ENCODE measurements around the gene NIF3L1. TPM values are rescaled to one million over a fixed set of nuclear protein-coding genes. Genes with fewer than 3 reads are reported as not detected.
A peak's percentile ranks its signal among the peaks of the same experiment; 100 is the strongest.

The NIF3L1 gene, protein sequence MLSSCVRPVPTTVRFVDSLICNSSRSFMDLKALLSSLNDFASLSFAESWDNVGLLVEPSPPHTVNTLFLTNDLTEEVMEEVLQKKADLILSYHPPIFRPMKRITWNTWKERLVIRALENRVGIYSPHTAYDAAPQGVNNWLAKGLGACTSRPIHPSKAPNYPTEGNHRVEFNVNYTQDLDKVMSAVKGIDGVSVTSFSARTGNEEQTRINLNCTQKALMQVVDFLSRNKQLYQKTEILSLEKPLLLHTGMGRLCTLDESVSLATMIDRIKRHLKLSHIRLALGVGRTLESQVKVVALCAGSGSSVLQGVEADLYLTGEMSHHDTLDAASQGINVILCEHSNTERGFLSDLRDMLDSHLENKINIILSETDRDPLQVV
- 52.0 and 72.3 TPM in 2 replicates for total RNA-seq (2011; cell fraction: chromatin; rRNA removed; ENCODE audit: low replicate concordance)
- 31.5 and 34.9 TPM in 2 replicates for total RNA-seq (2011; cell fraction: nucleolus; rRNA removed)
- total RNA-seq (2011; cell fraction: nucleoplasm; rRNA removed): 40.0 TPM in 2 replicates
- total RNA-seq (2014; rRNA removed) (26.7 and 29.4 TPM in 2 replicates), total RNA-seq (2014; rRNA removed; fragmentation: Illumina TruSeq; extraction: Trizol) (44.7 and 45.6 TPM in 2 replicates), total RNA-seq (2015; rRNA removed; fragmentation: Illumina TruSeq; extraction: Trizol) (42.1 and 44.0 TPM in 2 replicates), total RNA-seq (2021) (28.1 and 33.3 TPM in 2 replicates), polyA plus RNA-seq (2011; rRNA removed) (89.5 and 90.8 TPM in 2 replicates), polyA plus RNA-seq (2014; fragmentation: Illumina TruSeq; extraction: Trizol) (51.2 and 64.4 TPM in 2 replicates), polyA plus RNA-seq (2014; fragmentation: Nextera tagmentation; extraction: Ambion mirVana) (10 to 100 TPM; 79.3 to 80.0 TPM), polyA plus RNA-seq (2014; rRNA removed) (44.5 and 50.5 TPM in 2 replicates), polyA minus RNA-seq (2011; rRNA and poly(A)+ RNA removed) (88.6 and 112 TPM in 2 replicates), Bru-seq, nascent RNA (percentile 78 among the genes with signal in this experiment), BruChase-seq, experiment 1, labeled RNA remaining after a 2-hour chase (percentile 76 among the genes with signal in this experiment), BruChase-seq, experiment 2, labeled RNA remaining after a 6-hour chase (percentile 79 among the genes with signal in this experiment)
- 61.1 and 98.7 TPM in 2 replicates for polyA plus RNA-seq (2011; cell fraction: cytosol; rRNA removed)
- polyA plus RNA-seq (2011; cell fraction: nucleus; rRNA removed): 59.1 and 86.3 TPM in 2 replicates
- polyA plus RNA-seq (2012): 24.6 and 28.1 TPM in 2 replicates
- 16.1 and 27.1 TPM in 2 replicates for polyA minus RNA-seq (2011; cell fraction: cytosol; rRNA and poly(A)+ RNA removed)
- polyA minus RNA-seq (2011; cell fraction: nucleus; rRNA and poly(A)+ RNA removed): 18.6 and 35.0 TPM in 2 replicates
- long read RNA-seq, experiment 1, transcript NIF3L1-201 (7 exons, 1,626 nt): minor isoform, 7 of 68 reads
- long read RNA-seq, experiment 1, transcript NIF3L1-202 (7 exons, 1,680 nt): major isoform, 14 of 68 reads
- long read RNA-seq, experiment 1, partial matches to known transcripts: 15 of 68 reads
- long read RNA-seq, experiment 1, other reads (novel, unspliced or antisense): 32 of 68 reads
- long read RNA-seq, experiment 2, partial matches to known transcripts: 16 of 28 reads
- long read RNA-seq, experiment 2, other reads (novel, unspliced or antisense): 5 of 28 reads
- long read RNA-seq, experiment 3, transcript NIF3L1-202 (7 exons, 1,680 nt): major isoform, 9 of 32 reads
- long read RNA-seq, experiment 3, partial matches to known transcripts: 7 of 32 reads
- long read RNA-seq, experiment 3, other reads (novel, unspliced or antisense): 14 of 32 reads

GRCh38 chr2:200888704-200889625 is at the start of gene NIF3L1, which contains the start of gene PPIL3:
Gene NIF3L1, plus strand, starts transcription at chr2:200889371. Its CDS starts 2,573 bp downstream, at chr2:200891944.
Gene PPIL3, minus strand, starts transcription at chr2:200889077. Its CDS starts 1,462 bp downstream, at chr2:200887615.
- H3K79me2 ChIP-seq (ENCODE audit: control insufficient read depth, insufficient read depth, low read length): peaks cover 61% of the 10 kb centered on the region
- BruUV-seq (replicated peaks): TSS peak; percentile 75
- peak; percentile 73 for TF ChIP-seq MYBL2 (IDR thresholded peaks at IDR 0.05; ENCODE audit: low read depth)
- no peak for TF ChIP-seq MYBL2 (CRISPR knock-in tag; IDR thresholded peaks at IDR 0.05; ENCODE audit: borderline replicate concordance)
- TF ChIP-seq CREB3L1 (IDR thresholded peaks at IDR 0.05; ENCODE audit: borderline replicate concordance, low read depth): peak; percentile 62; the same call in 1 of the 2 replicates
- no peak for TF ChIP-seq SP2 (IDR thresholded peaks at IDR 0.05; ENCODE audit: extremely low read depth, low read depth, low read length, poor library complexity, severe bottlenecking)
- peak; percentile 82 for TF ChIP-seq HCFC1 (IDR thresholded peaks at IDR 0.05; ENCODE audit: low read depth, low read length)
- TF ChIP-seq FOXM1 (IDR thresholded peaks at IDR 0.05; ENCODE audit: low read depth): peak; percentile 58
- TF ChIP-seq FOXM1 (CRISPR knock-in tag; IDR thresholded peaks at IDR 0.05; ENCODE audit: low read depth): no peak
- TF ChIP-seq KDM4B (IDR thresholded peaks at IDR 0.05; ENCODE audit: borderline replicate concordance in 2 of 2, low read depth in 1 of 2): peak in 1 of 2 experiments; percentile 36; a peak in 1 of 4 replicates
- peak; percentile 98 for TF ChIP-seq NCOA1 (IDR thresholded peaks at IDR 0.05; ENCODE audit: low read depth)
- TF ChIP-seq NR2C2 (CRISPR knock-in tag; IDR thresholded peaks at IDR 0.05): peak; percentile 68; the same call in 1 of the 2 replicates
- TF ChIP-seq NR2C2 (tag; IDR thresholded peaks at IDR 0.05): peak; percentile 88
- TF ChIP-seq FOXA3 (CRISPR knock-in tag; conservative IDR thresholded peaks at IDR 0.05 in 1 of 2, IDR thresholded peaks at IDR 0.05 in 1 of 2): no peak

More at GRCh38 chr2:200888704-200889625, at the start of gene NIF3L1, which contains the start of gene PPIL3:
- Histone ChIP-seq H3K9ac (ENCODE audit: insufficient read depth in 1 of 2, low read depth in 2 of 2, low read length in 2 of 2) (peak within 1 kb of the TSS; percentile 89 to 98), H3K27me3 (ENCODE audit: control insufficient read depth in 2 of 2, insufficient read depth in 2 of 2, low read length in 2 of 2) (no peaks in the 10 kb centered on the region), H3K4me1 (replicated peaks in 1 of 2; ENCODE audit: control insufficient read depth in 2 of 2, insufficient read depth in 2 of 2, low read length in 2 of 2) (peaks cover 4 to 16% of the 10 kb centered on the region in 2 experiments; a peak in 4 of 5 replicates), H3K4me3 (peak within 1 kb of the TSS; percentile 46), H3K27ac (ENCODE audit: extremely low read depth, low read depth, low read length) (peak within 1 kb of the TSS; percentile 99), H3K36me3 (ENCODE audit: control insufficient read depth, insufficient read depth, low read length) (peaks cover 34% of the 10 kb centered on the region; the same call in 2 of the 3 replicates), H3K9me1 (ENCODE audit: control insufficient read depth, insufficient read depth, low read length) (no peaks in the 10 kb centered on the region), H4K20me1 (replicated peaks; ENCODE audit: control insufficient read depth, insufficient read depth, low read length) (no peaks in the 10 kb centered on the region), H3K4me2 (ENCODE audit: insufficient read depth, low read length) (peak within 1 kb of the TSS; percentile 98), H2AFZ (ENCODE audit: low read depth, low read length) (peak within 1 kb of the TSS; percentile 95), H3K9me3 (replicated peaks; ENCODE audit: control insufficient read depth, insufficient read depth, low read depth, low read length) (no peaks in the 10 kb centered on the region)
- intact Hi-C loops (cut with micrococcal nuclease): loop anchor here (2.0 kb wide), 2 partner anchors 26 to 78 kb away; partner anchors contain the start of gene BZW1
- in situ Hi-C loops (cut with MboI): no loop called here
- FAIRE-seq (peak; percentile 94), DNase-seq (ENCODE audit: extremely low read depth in 1 of 4, low spot score in 3 of 4) (peak; percentile 80 to 98 (median 84)), ATAC-seq (peak; percentile 89)
- POLR2A ChIA-PET: interaction anchor here (0.6 to 2.1 kb wide), 27 partner anchors 9 to 1018 kb away, joined by 3 to 28 read pairs (median 4); partner anchors contain the start of genes CASP10 and CLK1
- CTCF ChIA-PET (ENCODE audit: low intra/inter-chr PET ratio): interaction anchor here (0.7 kb wide), 1 partner anchor 173 kb away, joined by 3 read pairs; no protein-coding TSS in a partner anchor
- under 1% methylated on average over 46 of the region's 50 CpGs for WGBS (ENCODE audit: insufficient coverage, low coverage, missing lambda C conversion rate)

Data from K562 (cell line).